Measurements from ENCODE around the gene MMP23B.
A peak's percentile ranks its signal among the peaks of the same experiment; 100 is the strongest.
"Not testable (repeated sequence)": the region's sequence is repeated elsewhere in the genome, so short reads cannot be mapped to it uniquely, and the experiment has no call there.

MMP23B gene

GRCh38 chr1:1621173-1622009 is 10.6 kb upstream of the MMP23B start:
- no peak for DNase-seq

- no peak for DNase-seq
Measured at GRCh38 chr1:1622010-1622787, 9.8 kb upstream of the MMP23B start.

GRCh38 chr1:1622788-1623094 is 9.2 kb upstream of the MMP23B start:
- DNase-seq = no peak

- no peak for DNase-seq
Measured at GRCh38 chr1:1623181-1623630, 8.8 kb upstream of the MMP23B start.

- no peak for DNase-seq
Measured at GRCh38 chr1:1623631-1624442, 8.1 kb upstream of the MMP23B start.

- no peak for DNase-seq
Measured at GRCh38 chr1:1624443-1625403, 7.2 kb upstream of the MMP23B start.

GRCh38 chr1:1625404-1625775 is 6.6 kb upstream of the MMP23B start:
- no peak for DNase-seq

- DNase-seq = no peak
Measured at GRCh38 chr1:1625824-1626206, 6.2 kb upstream of the MMP23B start.

- DNase-seq = no peak
Measured at GRCh38 chr1:1626207-1627141, 5.5 kb upstream of the MMP23B start.

GRCh38 chr1:1627261-1627828 is 4.6 kb upstream of the MMP23B start:
- peak; percentile 3 for DNase-seq

- no peak for DNase-seq
Measured at GRCh38 chr1:1627829-1628753, 3.9 kb upstream of the MMP23B start.

GRCh38 chr1:1628754-1629429 is 3.1 kb upstream of the MMP23B start:
- DNase-seq = peak; percentile 40

GRCh38 chr1:1629430-1630190 is 2.4 kb upstream of the MMP23B start:
- DNase-seq = peak; percentile 61

- DNase-seq = peak; percentile 91
Measured at GRCh38 chr1:1630191-1630964, 1.6 kb upstream of the MMP23B start.

- no peak for DNase-seq
Measured at GRCh38 chr1:1630965-1631781, 800 bp upstream of the MMP23B start.

- not testable (repeated sequence) for DNase-seq
Measured at GRCh38 chr1:1633409-1633808, 1.4 kb downstream of the MMP23B start.

All from stimulated activated CD4-positive, alpha-beta T cell treated with anti-CD3 and anti-CD28 coated beads, Interleukin-4, amount 100 ng/mL, for 24 hours (primary cell).